Measurements from ENCODE around the gene NFE2L2. TPM values are rescaled to one million over a fixed set of nuclear protein-coding genes. Genes with fewer than 3 reads are reported as not detected.

NFE2L2 gene
- total and polyA plus RNA-seq, 2 donors (not counting 3 experiments of a cell fraction or from before 2014, with no cell fraction given), result 57.1 to 66.2 TPM

DNA sequence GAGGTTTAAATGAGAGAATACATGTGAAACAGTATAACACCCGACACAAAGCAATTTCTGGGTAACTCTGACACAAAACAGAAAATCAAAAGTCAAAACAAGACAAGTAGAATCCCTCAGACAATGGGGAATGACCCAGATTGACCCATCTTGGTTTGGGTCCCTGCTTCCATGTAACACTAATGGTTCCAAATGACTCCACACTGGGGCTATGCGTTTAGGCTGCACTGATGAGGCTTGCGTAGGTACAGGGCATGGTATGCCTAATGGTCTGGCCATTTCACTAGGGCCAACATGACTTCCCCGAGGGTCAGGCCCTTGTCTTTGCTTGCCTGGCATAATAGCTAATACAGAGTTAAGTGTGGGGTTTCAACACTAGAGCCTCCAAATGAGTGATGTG lies 27.2 kb upstream of the NFE2L2 start:
- Histone ChIP-seq H3K4me3 (replicated peaks in 1 of 3; ENCODE audit: insufficient read depth in 1 of 3, low read depth in 1 of 3, low read length in 3 of 3) (no peak overlapping the region), H3K9me1 (replicated peaks; ENCODE audit: control insufficient read depth, extremely low read depth, insufficient read depth, low read length) (no peaks in the 10 kb centered on the region), H4K20me1 (replicated peaks; ENCODE audit: control insufficient read depth, extremely low read depth, insufficient read depth, low read length) (no peaks in the 10 kb centered on the region), H3K79me2 (ENCODE audit: control insufficient read depth, insufficient read depth, low read length) (no peaks in the 10 kb centered on the region), H3K27ac (ENCODE audit: insufficient read depth, low read depth, low read length) (no peak overlapping the region), H3K27me3 (ENCODE audit: control insufficient read depth in 2 of 2, insufficient read depth in 2 of 2, low read length in 2 of 2) (no peaks in the 10 kb centered on the region), H3K36me3 (ENCODE audit: control insufficient read depth in 2 of 2, extremely low read depth in 1 of 2, insufficient read depth in 2 of 2, low read length in 2 of 2) (no peaks in the 10 kb centered on the region), H3K9ac (replicated peaks; ENCODE audit: extremely low read depth, insufficient read depth, low read length) (no peak overlapping the region), H3K4me2 (ENCODE audit: insufficient read depth, low read length) (no peak overlapping the region), H3K9me3 (replicated peaks; ENCODE audit: control insufficient read depth, insufficient read depth, low read length) (no peaks in the 10 kb centered on the region), H2AFZ (ENCODE audit: low read depth, low read length) (no peak overlapping the region), H3K4me1 (ENCODE audit: control insufficient read depth, extremely low read depth, insufficient read depth, low read length) (no peaks in the 10 kb centered on the region)
- dilution Hi-C loops (cut with MboI; ENCODE audit: extremely low pct_ligation_motif_present, low sequenced_read_pairs) (no loop called here), intact Hi-C loops (cut with micrococcal nuclease) (no loop called here)
- TF ChIP-seq JUN (IDR thresholded peaks at IDR 0.05; ENCODE audit: borderline replicate concordance, insufficient read depth, insufficient read length, low read depth) (no peak), POLR2AphosphoS5 (IDR thresholded peaks at IDR 0.05; ENCODE audit: insufficient read depth, low read depth, low read length) (no peak), GATA2 (IDR thresholded peaks at IDR 0.05; ENCODE audit: insufficient read depth, insufficient read length, low read depth, low read length) (no peak), MYC (IDR thresholded peaks at IDR 0.05; ENCODE audit: low read depth, low read length) (no peak), FOS (IDR thresholded peaks at IDR 0.05; ENCODE audit: borderline replicate concordance, insufficient read depth, low read length) (no peak), EZH2 (IDR thresholded peaks at IDR 0.05; ENCODE audit: borderline replicate concordance, low read depth, low read length, severe bottlenecking) (no peak)
- TF ChIP-seq, protein P1, sequence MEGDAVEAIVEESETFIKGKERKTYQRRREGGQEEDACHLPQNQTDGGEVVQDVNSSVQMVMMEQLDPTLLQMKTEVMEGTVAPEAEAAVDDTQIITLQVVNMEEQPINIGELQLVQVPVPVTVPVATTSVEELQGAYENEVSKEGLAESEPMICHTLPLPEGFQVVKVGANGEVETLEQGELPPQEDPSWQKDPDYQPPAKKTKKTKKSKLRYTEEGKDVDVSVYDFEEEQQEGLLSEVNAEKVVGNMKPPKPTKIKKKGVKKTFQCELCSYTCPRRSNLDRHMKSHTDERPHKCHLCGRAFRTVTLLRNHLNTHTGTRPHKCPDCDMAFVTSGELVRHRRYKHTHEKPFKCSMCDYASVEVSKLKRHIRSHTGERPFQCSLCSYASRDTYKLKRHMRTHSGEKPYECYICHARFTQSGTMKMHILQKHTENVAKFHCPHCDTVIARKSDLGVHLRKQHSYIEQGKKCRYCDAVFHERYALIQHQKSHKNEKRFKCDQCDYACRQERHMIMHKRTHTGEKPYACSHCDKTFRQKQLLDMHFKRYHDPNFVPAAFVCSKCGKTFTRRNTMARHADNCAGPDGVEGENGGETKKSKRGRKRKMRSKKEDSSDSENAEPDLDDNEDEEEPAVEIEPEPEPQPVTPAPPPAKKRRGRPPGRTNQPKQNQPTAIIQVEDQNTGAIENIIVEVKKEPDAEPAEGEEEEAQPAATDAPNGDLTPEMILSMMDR (IDR thresholded peaks at IDR 0.05; ENCODE audit: extremely low read depth in 1 of 2, insufficient read depth in 1 of 2, low read depth in 1 of 2, low read length in 2 of 2), result no peak
- BruUV-seq (replicated peaks), result no TSS peak
- no peak for FAIRE-seq
- POLR2A ChIA-PET, result no interaction called here
- CTCF ChIA-PET, result no interaction called here
- no peak for DNase-seq (ENCODE audit: low read depth, low spot score)
